ENCODE results near the gene BTNL3.
"Not testable (repeated sequence)": the region's sequence is repeated elsewhere in the genome, so short reads cannot be mapped to it uniquely, and the experiment has no call there.

Gene BTNL3

GRCh38 chr5:180988592-180988991 is at the start of gene BTNL3:
Gene BTNL3 (plus strand): TSS chr5:180988846. CDS start chr5:180989029, 183 bp downstream.
- DNase-seq (ENCODE audit: low spot score): no peak

GRCh38 chr5:180950291-180950949 is 38.2 kb upstream of the BTNL3 start:
- no peak for DNase-seq (ENCODE audit: low spot score)

- no peak for DNase-seq (ENCODE audit: low spot score)
Observed at GRCh38 chr5:180959661-180960060, 29.0 kb upstream of the BTNL3 start.

- DNase-seq (ENCODE audit: low spot score): no peak
Observed at GRCh38 chr5:180960209-180960608, 28.4 kb upstream of the BTNL3 start.

- DNase-seq (ENCODE audit: low spot score): no peak
Observed at GRCh38 chr5:180969406-180969805, 19.2 kb upstream of the BTNL3 start.

- DNase-seq (ENCODE audit: low spot score): no peak
Observed at GRCh38 chr5:180970336-180970735, 18.3 kb upstream of the BTNL3 start.

GRCh38 chr5:180970875-180971274 is 17.8 kb upstream of the BTNL3 start:
- DNase-seq (ENCODE audit: low spot score): no peak

- DNase-seq (ENCODE audit: low spot score): no peak
Observed at GRCh38 chr5:180974612-180975315, 13.9 kb upstream of the BTNL3 start.

- DNase-seq (ENCODE audit: low spot score): no peak
Observed at GRCh38 chr5:180975338-180975737, 13.3 kb upstream of the BTNL3 start.

- DNase-seq (ENCODE audit: low spot score): no peak
Observed at GRCh38 chr5:180976518-180976917, 12.1 kb upstream of the BTNL3 start.

GRCh38 chr5:180977852-180978251 is 10.8 kb upstream of the BTNL3 start:
- no peak for DNase-seq (ENCODE audit: low spot score)

- DNase-seq (ENCODE audit: low spot score): no peak
Observed at GRCh38 chr5:180982008-180982741, 6.5 kb upstream of the BTNL3 start.

GRCh38 chr5:180988016-180988415 is 630 bp upstream of the BTNL3 start:
- DNase-seq (ENCODE audit: low spot score): no peak

GRCh38 chr5:180990086-180990881 is 1.6 kb downstream of the BTNL3 start:
- DNase-seq (ENCODE audit: low spot score): no peak

- DNase-seq (ENCODE audit: low spot score): no peak
Observed at GRCh38 chr5:180990882-180991242, 2.2 kb downstream of the BTNL3 start.

GRCh38 chr5:181001947-181002346 is 13.3 kb downstream of the BTNL3 start:
- no peak for DNase-seq (ENCODE audit: low spot score)

GRCh38 chr5:181005791-181006190 is 17.1 kb downstream of the BTNL3 start:
- no peak for DNase-seq (ENCODE audit: low spot score)

- DNase-seq (ENCODE audit: low spot score): no peak
Observed at GRCh38 chr5:181008136-181008535, 19.5 kb downstream of the BTNL3 start.

- DNase-seq (ENCODE audit: low spot score): not testable (repeated sequence)
Observed at GRCh38 chr5:181010018-181010417, 21.4 kb downstream of the BTNL3 start.

- not testable (repeated sequence) for DNase-seq (ENCODE audit: low spot score)
Observed at GRCh38 chr5:181014654-181015053, 26.0 kb downstream of the BTNL3 start.

- DNase-seq (ENCODE audit: low spot score): not testable (repeated sequence)
Observed at GRCh38 chr5:181017448-181017847, 28.8 kb downstream of the BTNL3 start.

GRCh38 chr5:181020688-181021087 is 32.0 kb downstream of the BTNL3 start:
- DNase-seq (ENCODE audit: low spot score): no peak
